ENCODE measurements around the gene SOCS2. TPM values are rescaled to one million over a fixed set of nuclear protein-coding genes. Genes with fewer than 3 reads are reported as not detected.

Gene SOCS2
- total RNA-seq, 1 experiment from 2014 or later, result 57.2 TPM

DNA sequence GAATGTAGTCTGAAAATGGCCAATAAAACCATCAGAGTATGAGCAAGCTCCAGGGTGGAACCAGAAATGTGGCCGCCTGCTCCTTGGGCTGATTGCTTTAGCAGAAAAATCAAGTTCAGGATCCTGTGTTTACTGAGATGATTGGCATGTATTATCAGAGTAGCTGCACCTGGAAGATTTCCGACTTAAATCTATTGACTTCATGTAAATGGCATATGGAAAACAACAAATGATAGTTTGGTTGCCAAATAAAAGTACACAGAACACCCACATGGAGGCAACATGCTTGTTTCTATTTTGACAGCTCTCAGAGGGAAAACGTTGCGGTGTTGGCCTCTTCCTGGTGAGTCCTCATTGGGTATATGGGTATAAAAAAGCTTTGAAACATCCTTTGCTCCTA, 31.3 kb downstream of the SOCS2 start:
- no peaks in the 10 kb centered on the region for H3K36me3 Mint-ChIP-seq (ENCODE audit: insufficient read depth in 1 of 3, low read depth in 3 of 3)
- no peak overlapping the region for H3K27ac ChIP-seq (ENCODE audit: insufficient read length, low read depth, low read length)
- TF ChIP-seq, protein P1, sequence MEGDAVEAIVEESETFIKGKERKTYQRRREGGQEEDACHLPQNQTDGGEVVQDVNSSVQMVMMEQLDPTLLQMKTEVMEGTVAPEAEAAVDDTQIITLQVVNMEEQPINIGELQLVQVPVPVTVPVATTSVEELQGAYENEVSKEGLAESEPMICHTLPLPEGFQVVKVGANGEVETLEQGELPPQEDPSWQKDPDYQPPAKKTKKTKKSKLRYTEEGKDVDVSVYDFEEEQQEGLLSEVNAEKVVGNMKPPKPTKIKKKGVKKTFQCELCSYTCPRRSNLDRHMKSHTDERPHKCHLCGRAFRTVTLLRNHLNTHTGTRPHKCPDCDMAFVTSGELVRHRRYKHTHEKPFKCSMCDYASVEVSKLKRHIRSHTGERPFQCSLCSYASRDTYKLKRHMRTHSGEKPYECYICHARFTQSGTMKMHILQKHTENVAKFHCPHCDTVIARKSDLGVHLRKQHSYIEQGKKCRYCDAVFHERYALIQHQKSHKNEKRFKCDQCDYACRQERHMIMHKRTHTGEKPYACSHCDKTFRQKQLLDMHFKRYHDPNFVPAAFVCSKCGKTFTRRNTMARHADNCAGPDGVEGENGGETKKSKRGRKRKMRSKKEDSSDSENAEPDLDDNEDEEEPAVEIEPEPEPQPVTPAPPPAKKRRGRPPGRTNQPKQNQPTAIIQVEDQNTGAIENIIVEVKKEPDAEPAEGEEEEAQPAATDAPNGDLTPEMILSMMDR (conservative IDR thresholded peaks at IDR 0.05), result no peak
- H2BK15ac ChIP-seq (ENCODE audit: low read depth, low read length), result no peak overlapping the region
- H2BK5ac ChIP-seq (ENCODE audit: insufficient read length, low read length), result no peak overlapping the region
- no CpG with 5 or more reads among the region's 4 CpGs for WGBS (ENCODE audit: extremely low coverage, insufficient read length, low lambda C conversion rate)
- H3K27ac Mint-ChIP-seq, result no peak overlapping the region
- H3K23me2 ChIP-seq (ENCODE audit: insufficient read length, low read depth, low read length, poor library complexity, severe bottlenecking), result no peaks in the 10 kb centered on the region
- H4K5ac ChIP-seq (ENCODE audit: insufficient read length, low read depth, low read length), result no peak overlapping the region
- no peak overlapping the region for H2BK120ac ChIP-seq (ENCODE audit: low read depth, low read length, poor library complexity, severe bottlenecking)
- H3K14ac ChIP-seq (ENCODE audit: insufficient read depth, low read length), result no peak overlapping the region
- no peak overlapping the region for H3K56ac ChIP-seq (ENCODE audit: insufficient read length, low read depth, low read length)
- H3K4me1 Mint-ChIP-seq, result peaks cover 3 to 6% of the 10 kb centered on the region in 2 experiments; a peak in 3 of 4 replicates
- H3K18ac ChIP-seq (ENCODE audit: insufficient read length, low read depth, low read length), result no peak overlapping the region
- no peak overlapping the region for H4K91ac ChIP-seq (ENCODE audit: insufficient read length, low read depth, low read length)
- no peaks in the 10 kb centered on the region for H3K4me1 ChIP-seq (ENCODE audit: insufficient read depth, low read length)
- no peak overlapping the region for H3K9ac ChIP-seq (ENCODE audit: extremely low read depth, insufficient read length, low read length)
- H2AFZ ChIP-seq (ENCODE audit: low read length), result no peak overlapping the region
- no peaks in the 10 kb centered on the region for H3K9me3 Mint-ChIP-seq
- H3K4ac ChIP-seq (ENCODE audit: low read depth, low read length), result no peak overlapping the region
- no peak overlapping the region for H2AK5ac ChIP-seq (ENCODE audit: insufficient read length, low read length)
- no peak for DNase-seq
- H3K4me2 ChIP-seq (ENCODE audit: insufficient read depth, insufficient read length, low read length), result no peak overlapping the region
- no peaks in the 10 kb centered on the region for H3K79me1 ChIP-seq (ENCODE audit: insufficient read depth, low read depth, low read length, poor library complexity, severe bottlenecking)
- H3K4me3 Mint-ChIP-seq, result no peak overlapping the region
- no peaks in the 10 kb centered on the region for H3K27me3 Mint-ChIP-seq (ENCODE audit: low read depth)
- no peaks in the 10 kb centered on the region for H3K27me3 ChIP-seq (ENCODE audit: insufficient read depth, low read length)
- no peaks in the 10 kb centered on the region for H3K79me2 ChIP-seq (ENCODE audit: insufficient read depth, low read length)
- no peak overlapping the region for H3K23ac ChIP-seq (ENCODE audit: insufficient read length, low read depth, low read length)
- H4K20me1 ChIP-seq (ENCODE audit: control insufficient read depth, insufficient read depth, insufficient read length), result no peaks in the 10 kb centered on the region
- H3T11ph ChIP-seq (ENCODE audit: low read length), result no peak overlapping the region
- no peak overlapping the region for H2BK20ac ChIP-seq (ENCODE audit: low read depth, low read length, poor library complexity, severe bottlenecking)
- H4K8ac ChIP-seq (replicated peaks; ENCODE audit: insufficient read length, low read depth, low read length), result no peak overlapping the region
- no peaks in the 10 kb centered on the region for H3K9me3 ChIP-seq (ENCODE audit: control insufficient read depth, low read depth, low read length)
- no peak overlapping the region for H2BK12ac ChIP-seq (ENCODE audit: insufficient read length, low read depth, low read length)

Data from H9 (cell line).